IMR-90 (cell line): ENCODE data around the gene SRP9. TPM values are rescaled to one million over a fixed set of nuclear protein-coding genes. Genes with fewer than 3 reads are reported as not detected.

Experiments used
- ATAC-seq: fragments of 200-7000 bp; cut with Tn5 transposase; 2 replicates; pipeline ENCODE4 v1.9.1; 2020; ENCODE audit warnings: low read depth, mild to moderate bottlenecking, moderate library complexity
- BruUV-seq: library from RNA; stranded (reverse); fragments of 400-500 nt; replicated peaks from 2 replicates; lab custom pipeline; 2021; lab: Mats Ljungman, UMichigan
- CTCF ChIA-PET: fragments of 300-600 bp; formaldehyde crosslinking; extraction: SDS; loops from one replicate; lab custom pipeline; 2021; ENCODE audit warnings: antibody characterized with exemption; lab: Yijun Ruan, JAX
- POLR2A ChIA-PET: fragments of 300-600 bp; sonication (Branson Sonifier 250); formaldehyde crosslinking; loops from one replicate; lab custom pipeline; 2022; ENCODE audit warnings: antibody characterized with exemption; ENCODE audit not compliant: unreplicated experiment; lab: Charles Lee
- DNase-seq: peaks from one replicate; pipeline ENCODE4 v3.0.0; 2013
- H2AFZ ChIP-seq: replicated peaks from 2 replicates; pipeline ENCODE3; 2013; ENCODE audit warnings: low read length, mild to moderate bottlenecking; ENCODE audit not compliant: poor library complexity
- H2AK5ac ChIP-seq: 2 replicates; pipeline ENCODE4 v1.6.1; 2013; ENCODE audit warnings: low read depth, low read length, inconsistent platforms
- H2AK9ac ChIP-seq: replicated peaks from 2 replicates; pipeline ENCODE3; 2013; ENCODE audit warnings: mild to moderate bottlenecking, low read depth, low read length, moderate library complexity; ENCODE audit not compliant: poor library complexity
- H2BK120ac ChIP-seq: 2 replicates; pipeline ENCODE4 v1.6.1; 2013; ENCODE audit warnings: low read depth, low read length, inconsistent platforms
- H2BK15ac ChIP-seq: 3 replicates; pipeline ENCODE4 v1.6.1; 2013; ENCODE audit warnings: low read depth, low read length, inconsistent platforms
- H2BK20ac ChIP-seq: 2 replicates; pipeline ENCODE4 v1.6.1; 2013; ENCODE audit warnings: low read depth, mild to moderate bottlenecking, inconsistent platforms, low read length, moderate library complexity
- H2BK5ac ChIP-seq: 2 replicates; pipeline ENCODE4 v1.6.1; 2013; ENCODE audit warnings: mild to moderate bottlenecking, low read depth, low read length, inconsistent platforms; ENCODE audit not compliant: poor library complexity, severe bottlenecking
- H3K14ac ChIP-seq: replicated peaks from 2 replicates; pipeline ENCODE4 v1.6.1; 2013; ENCODE audit warnings: low read depth, low read length, inconsistent platforms
- H3K18ac ChIP-seq: 2 replicates; pipeline ENCODE4 v1.6.1; 2013; ENCODE audit warnings: low read depth, low read length, control low read depth
- H3K23ac ChIP-seq: 2 replicates; pipeline ENCODE4 v1.6.1; 2013; ENCODE audit warnings: low read depth, low read length, inconsistent platforms
- H3K27ac ChIP-seq: 2 replicates; pipeline ENCODE4 v1.5.1; 2013; ENCODE audit warnings: mild to moderate bottlenecking, control low read depth, low read length; ENCODE audit not compliant: insufficient read depth
- H3K27me3 ChIP-seq: 2 replicates; pipeline ENCODE4 v1.6.1; 2013; ENCODE audit warnings: low read length; ENCODE audit not compliant: control insufficient read depth, insufficient read depth
- H3K36me3 ChIP-seq: 2 replicates; pipeline ENCODE4 v1.6.1; 2013; ENCODE audit warnings: low read length, mixed read lengths; ENCODE audit not compliant: control insufficient read depth, insufficient read depth
- H3K4ac ChIP-seq: 2 replicates; pipeline ENCODE4 v1.6.1; 2013; ENCODE audit warnings: low read depth, low read length, inconsistent platforms
- H3K4me1 ChIP-seq: 2 replicates; pipeline ENCODE4 v1.6.1; 2013; ENCODE audit warnings: low read length, mixed read lengths; ENCODE audit not compliant: control insufficient read depth, insufficient read depth
- H3K4me2 ChIP-seq: 2 replicates; pipeline ENCODE4 v1.6.1; 2013; ENCODE audit warnings: low read depth, mild to moderate bottlenecking, control low read depth, low read length, moderate library complexity
- H3K4me3 ChIP-seq: 2 replicates; pipeline ENCODE4 v1.5.1; 2013; ENCODE audit warnings: low read depth, mild to moderate bottlenecking, control low read depth, low read length, moderate library complexity; ENCODE audit not compliant: insufficient read depth
- H3K56ac ChIP-seq: 2 replicates; pipeline ENCODE4 v1.6.1; 2013; ENCODE audit warnings: low read length, inconsistent platforms; ENCODE audit not compliant: insufficient read depth; ENCODE audit errors: extremely low read depth
- H3K79me1 ChIP-seq, 2 experiments: 2 replicates each; pipeline ENCODE4 v1.6.1; 2013; ENCODE audit warnings: low read length in 2 of 2, inconsistent platforms in 1 of 2, low read depth in 1 of 2
- H3K9ac ChIP-seq: 2 replicates; pipeline ENCODE4 v1.6.1; 2013; ENCODE audit warnings: low read depth, low read length, control low read depth
- H3K9me1 ChIP-seq: 2 replicates; pipeline ENCODE4 v1.6.1; 2013; ENCODE audit warnings: low read length, inconsistent platforms; ENCODE audit not compliant: insufficient read depth
- H3K9me3 ChIP-seq: 2 replicates; pipeline ENCODE4 v1.6.1; 2013; ENCODE audit warnings: low read length; ENCODE audit not compliant: control insufficient read depth, insufficient read depth
- H4K20me1 ChIP-seq: 2 replicates; pipeline ENCODE4 v1.6.1; 2013; ENCODE audit warnings: low read length, inconsistent platforms; ENCODE audit not compliant: insufficient read depth
- H4K5ac ChIP-seq: 2 replicates; pipeline ENCODE4 v1.6.1; 2013; ENCODE audit warnings: mild to moderate bottlenecking, low read depth, low read length, control low read depth
- H4K8ac ChIP-seq, 2 experiments: 2 replicates each; pipeline ENCODE4 v1.6.1; 2013; ENCODE audit warnings: low read depth in 2 of 2, low read length in 2 of 2, control low read depth in 1 of 2, inconsistent platforms in 1 of 2
- H4K91ac ChIP-seq: 2 replicates; pipeline ENCODE4 v1.6.1; 2013; ENCODE audit warnings: low read depth, low read length, inconsistent platforms; ENCODE audit not compliant: insufficient read depth
- MXI1 ChIP-seq: IDR thresholded peaks from 2 replicates; pipeline ENCODE4 v1.6.1; 2012; ENCODE audit warnings: low read depth, mild to moderate bottlenecking, low read length, moderate library complexity, borderline replicate concordance
- WGBS, 2 experiments: methylation state at CpG; one replicate each; pipeline versions ENCODE4 v1.1.5 to v1.1.7; 2013; ENCODE audit warnings: missing lambda C conversion rate in 2 of 2; ENCODE audit not compliant: insufficient read length in 1 of 2; ENCODE audit errors: extremely low coverage in 2 of 2; 5-methylcytosine and 5-hydroxymethylcytosine counted together
- dilution Hi-C: fragments of 300-500 bp; cut with HindIII; formaldehyde crosslinking; loops from one replicate; pipeline ENCODE4 v1.14.3; 2018; ENCODE audit warnings: low sequenced_read_pairs; ENCODE audit not compliant: unreplicated experiment
- in situ Hi-C: fragments of 300-500 bp; cut with MboI; formaldehyde crosslinking; loops from 3 replicates; pipeline ENCODE4 v1.14.3; 2019; ENCODE audit warnings: low sequenced_read_pairs, inconsistent platforms, mixed read lengths
- intact Hi-C: fragments of 100-400 bp; cut with micrococcal nuclease; formaldehyde crosslinking; loops from 2 replicates; pipeline ENCODE4 v1.10.0; 2022
- polyA plus RNA-seq, 3 experiments: library from polyadenylated mRNA; depleted of rRNA; stranded (reverse); fragments of >200 nt; gene quantifications; 2 replicates each; pipeline ENCODE4 v1.2.3, GENCODE V29; 2012; ENCODE audit warnings: low replicate concordance in 1 of 3
- total RNA-seq: library from RNA; depleted of rRNA; stranded (reverse); fragments of >200 nt; gene quantifications from 2 replicates; pipeline ENCODE4 v1.2.3, GENCODE V29; 2012
- TF ChIP-seq, protein P1 (sequence below): conservative IDR thresholded peaks from 2 replicates; pipeline ENCODE4 v1.5.1; 2012; ENCODE audit warnings: mild to moderate bottlenecking, low read depth, low read length, improper control_type of control experiment
- TF ChIP-seq, protein P2 (sequence below): fragments of 150-350 bp; IDR thresholded peaks from 2 replicates; pipeline ENCODE4 v1.6.1; 2016; ENCODE audit warnings: low read depth, mild to moderate bottlenecking, low read length, moderate library complexity, borderline replicate concordance

Gene SRP9
- total and polyA plus RNA-seq, 2 of the 4 experiments (the other 2 are of a cell fraction): 230 to 295 TPM

DNA sequence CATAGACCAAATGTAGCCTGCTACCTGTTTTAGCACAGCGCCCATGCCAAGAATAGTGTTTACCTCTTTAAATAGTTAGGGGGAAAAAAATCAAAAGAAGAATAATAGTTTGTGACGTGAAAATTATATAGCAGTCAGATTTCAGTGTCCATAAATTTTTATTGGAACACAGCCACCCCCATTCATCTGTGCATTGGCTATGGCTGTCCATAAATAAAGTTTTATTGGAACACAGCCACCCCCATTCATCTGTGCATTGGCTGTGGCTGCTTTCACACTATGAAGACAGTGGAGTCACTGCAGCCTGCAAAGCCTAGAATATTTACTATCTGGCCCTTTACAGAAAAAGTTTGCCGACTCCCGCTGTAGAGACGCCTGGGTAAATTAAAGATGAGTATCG is 53.2 kb downstream of the SRP9 start:
- H3K14ac ChIP-seq: no peak overlapping the region

More for the DNA sequence above, 53.2 kb downstream of the SRP9 start:
- Histone ChIP-seq H3K9me3 (no peaks in the 10 kb centered on the region), H3K79me1 (no peaks in the 10 kb centered on the region), H4K91ac (no peak overlapping the region), H3K56ac (no peak overlapping the region), H3K36me3 (peaks cover 16% of the 10 kb centered on the region), H3K27me3 (no peaks in the 10 kb centered on the region), H3K4me3 (no peak overlapping the region), H3K4me1 (peaks cover 4% of the 10 kb centered on the region; the same call in 1 of the 2 replicates), H3K9me1 (peaks cover 10% of the 10 kb centered on the region; the same call in 1 of the 2 replicates), H3K4ac (no peak overlapping the region), H2BK5ac (no peak overlapping the region), H4K5ac (no peak overlapping the region), H2AK9ac (no peak overlapping the region), H3K23ac (no peak overlapping the region), H3K27ac (no peak overlapping the region), H4K8ac (no peak overlapping the region), H2AFZ (no peak overlapping the region), H2BK15ac (no peak overlapping the region), H3K9ac (no peak overlapping the region), H3K18ac (no peak overlapping the region), H2BK120ac (no peak overlapping the region), H3K4me2 (no peak overlapping the region), H2BK20ac (no peak overlapping the region), H2AK5ac (no peak overlapping the region), H4K20me1 (no peaks in the 10 kb centered on the region)
- intact Hi-C loops (no loop called here), dilution Hi-C loops (no loop called here), in situ Hi-C loops (no loop called here)
- no TSS peak for BruUV-seq
- DNase-seq (no peak), ATAC-seq (no peak)
- ChIA-PET POLR2A (no interaction called here), CTCF (no interaction called here)
- TF ChIP-seq, protein P1, sequence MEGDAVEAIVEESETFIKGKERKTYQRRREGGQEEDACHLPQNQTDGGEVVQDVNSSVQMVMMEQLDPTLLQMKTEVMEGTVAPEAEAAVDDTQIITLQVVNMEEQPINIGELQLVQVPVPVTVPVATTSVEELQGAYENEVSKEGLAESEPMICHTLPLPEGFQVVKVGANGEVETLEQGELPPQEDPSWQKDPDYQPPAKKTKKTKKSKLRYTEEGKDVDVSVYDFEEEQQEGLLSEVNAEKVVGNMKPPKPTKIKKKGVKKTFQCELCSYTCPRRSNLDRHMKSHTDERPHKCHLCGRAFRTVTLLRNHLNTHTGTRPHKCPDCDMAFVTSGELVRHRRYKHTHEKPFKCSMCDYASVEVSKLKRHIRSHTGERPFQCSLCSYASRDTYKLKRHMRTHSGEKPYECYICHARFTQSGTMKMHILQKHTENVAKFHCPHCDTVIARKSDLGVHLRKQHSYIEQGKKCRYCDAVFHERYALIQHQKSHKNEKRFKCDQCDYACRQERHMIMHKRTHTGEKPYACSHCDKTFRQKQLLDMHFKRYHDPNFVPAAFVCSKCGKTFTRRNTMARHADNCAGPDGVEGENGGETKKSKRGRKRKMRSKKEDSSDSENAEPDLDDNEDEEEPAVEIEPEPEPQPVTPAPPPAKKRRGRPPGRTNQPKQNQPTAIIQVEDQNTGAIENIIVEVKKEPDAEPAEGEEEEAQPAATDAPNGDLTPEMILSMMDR: no peak
- no peak for TF ChIP-seq MXI1
- TF ChIP-seq, protein P2, sequence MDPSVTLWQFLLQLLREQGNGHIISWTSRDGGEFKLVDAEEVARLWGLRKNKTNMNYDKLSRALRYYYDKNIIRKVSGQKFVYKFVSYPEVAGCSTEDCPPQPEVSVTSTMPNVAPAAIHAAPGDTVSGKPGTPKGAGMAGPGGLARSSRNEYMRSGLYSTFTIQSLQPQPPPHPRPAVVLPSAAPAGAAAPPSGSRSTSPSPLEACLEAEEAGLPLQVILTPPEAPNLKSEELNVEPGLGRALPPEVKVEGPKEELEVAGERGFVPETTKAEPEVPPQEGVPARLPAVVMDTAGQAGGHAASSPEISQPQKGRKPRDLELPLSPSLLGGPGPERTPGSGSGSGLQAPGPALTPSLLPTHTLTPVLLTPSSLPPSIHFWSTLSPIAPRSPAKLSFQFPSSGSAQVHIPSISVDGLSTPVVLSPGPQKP: no peak
- no CpG with 5 or more reads among the region's 6 CpGs for WGBS, 2 experiments
